HEK293T (cell line): Measurements from ENCODE around the gene ESRRB.

Source experiments
- FOXK2 ChIP-seq: fragments of 450-650 bp; IDR thresholded peaks from 2 replicates; pipeline ENCODE4 v1.6.1; 2016; ENCODE audit warnings: mild to moderate bottlenecking
- FOXM1 ChIP-seq: fragments of 450-650 bp; IDR thresholded peaks from 2 replicates; pipeline ENCODE4 v1.6.1; 2017; ENCODE audit warnings: mild to moderate bottlenecking, borderline replicate concordance
- SP1 ChIP-seq: fragments of 450-650 bp; IDR thresholded peaks from 2 replicates; pipeline ENCODE4 v1.6.1; 2017
- SUZ12 ChIP-seq: fragments of 450-650 bp; IDR thresholded peaks from 2 replicates; pipeline ENCODE4 v1.6.1; 2016; ENCODE audit warnings: mild to moderate bottlenecking

GRCh38 chr14:76541594-76542219, 165.8 kb downstream of the ESRRB start:
- TF ChIP-seq SUZ12 (no peak), FOXM1 (no peak), FOXK2 (no peak), SP1 (no peak)
